SH-SY5Y (cell line): ENCODE data around the gene LENG1.

ENCODE experiments used
- GATA2 ChIP-seq: IDR thresholded peaks from 2 replicates; pipeline ENCODE4 v1.6.1; 2011; ENCODE audit warnings: mild to moderate bottlenecking, low read depth, low read length
- GATA3 ChIP-seq: IDR thresholded peaks from 2 replicates; pipeline ENCODE4 v1.6.1; 2011; ENCODE audit warnings: low read depth, mild to moderate bottlenecking, low read length, moderate library complexity

GRCh38 chr19:54160182-54160811, 776 bp upstream of the LENG1 start:
- TF ChIP-seq GATA2 (no peak), GATA3 (no peak)
